ENCODE data around the gene CADPS. TPM values are rescaled to one million over a fixed set of nuclear protein-coding genes. Genes with fewer than 3 reads are reported as not detected.

Gene CADPS
- polyA plus RNA-seq, 3 donors = 1.2 to 3.8 (median 1.9) TPM

DNA sequence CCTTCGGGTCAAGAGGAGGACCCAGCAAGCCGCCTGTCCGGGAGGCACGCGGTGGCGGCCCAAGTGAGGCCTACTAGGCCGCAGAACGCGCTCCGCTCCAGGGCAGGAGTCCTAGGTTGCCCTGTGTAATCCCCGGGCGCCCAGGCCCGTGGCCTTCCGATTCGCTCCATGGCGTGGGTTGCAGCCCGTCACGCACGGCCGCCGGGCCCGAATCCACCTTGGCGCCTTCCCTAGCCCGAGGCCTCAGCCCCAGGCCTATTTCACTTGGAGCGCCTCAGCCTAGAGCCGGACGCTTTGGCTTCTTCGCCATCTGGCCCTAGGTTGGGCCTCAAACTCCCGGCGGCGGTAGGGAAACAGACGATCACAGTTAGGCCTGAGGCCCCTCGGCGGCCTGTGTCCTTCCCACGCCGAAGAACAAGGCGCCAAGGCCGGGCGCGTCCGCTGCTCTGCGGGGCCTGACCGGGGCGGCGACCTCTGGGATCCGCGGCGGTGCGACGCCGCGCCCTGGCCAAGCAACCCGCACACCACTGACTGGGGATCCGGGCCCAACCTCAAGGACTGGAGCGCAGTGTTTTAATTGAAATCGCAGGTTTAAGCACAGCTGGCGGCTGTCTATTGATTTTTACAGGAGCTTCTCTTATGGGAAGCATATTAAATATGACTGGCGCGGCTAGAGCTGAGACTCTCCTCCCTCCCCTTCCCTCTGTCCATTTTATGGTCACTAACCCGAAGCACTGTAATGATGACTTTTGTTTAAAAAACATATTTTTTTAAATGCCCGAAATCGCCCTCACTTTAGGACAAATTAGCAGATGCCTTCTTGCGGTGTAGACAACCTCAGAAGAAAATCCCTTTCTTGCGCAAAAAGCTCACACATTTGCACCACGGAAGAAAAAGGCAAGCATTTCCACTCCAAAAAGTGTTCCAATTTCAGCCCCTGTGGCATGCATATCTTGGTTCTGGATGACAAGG, 498.0 kb downstream of the CADPS start:
- no peak for DNase-seq (ENCODE audit: extremely low read depth in 1 of 11, low read depth in 9 of 11, low spot score in 4 of 11)

DNA sequence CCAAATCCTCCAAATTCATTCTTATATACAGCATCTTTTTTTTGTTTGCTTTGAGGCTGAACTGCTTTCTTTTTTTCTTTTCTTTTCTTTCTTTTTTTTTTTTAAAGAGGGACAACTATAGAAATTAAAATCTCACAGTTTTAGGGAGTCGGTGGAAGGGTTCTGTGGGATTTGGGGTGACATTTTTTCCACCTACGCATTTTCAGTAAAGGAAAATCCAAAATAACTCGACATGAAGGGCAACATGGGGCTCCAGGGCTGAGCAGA, 498.8 kb downstream of the CADPS start:
- no peak for DNase-seq (ENCODE audit: extremely low read depth in 1 of 11, low read depth in 9 of 11, low spot score in 4 of 11)

DNA sequence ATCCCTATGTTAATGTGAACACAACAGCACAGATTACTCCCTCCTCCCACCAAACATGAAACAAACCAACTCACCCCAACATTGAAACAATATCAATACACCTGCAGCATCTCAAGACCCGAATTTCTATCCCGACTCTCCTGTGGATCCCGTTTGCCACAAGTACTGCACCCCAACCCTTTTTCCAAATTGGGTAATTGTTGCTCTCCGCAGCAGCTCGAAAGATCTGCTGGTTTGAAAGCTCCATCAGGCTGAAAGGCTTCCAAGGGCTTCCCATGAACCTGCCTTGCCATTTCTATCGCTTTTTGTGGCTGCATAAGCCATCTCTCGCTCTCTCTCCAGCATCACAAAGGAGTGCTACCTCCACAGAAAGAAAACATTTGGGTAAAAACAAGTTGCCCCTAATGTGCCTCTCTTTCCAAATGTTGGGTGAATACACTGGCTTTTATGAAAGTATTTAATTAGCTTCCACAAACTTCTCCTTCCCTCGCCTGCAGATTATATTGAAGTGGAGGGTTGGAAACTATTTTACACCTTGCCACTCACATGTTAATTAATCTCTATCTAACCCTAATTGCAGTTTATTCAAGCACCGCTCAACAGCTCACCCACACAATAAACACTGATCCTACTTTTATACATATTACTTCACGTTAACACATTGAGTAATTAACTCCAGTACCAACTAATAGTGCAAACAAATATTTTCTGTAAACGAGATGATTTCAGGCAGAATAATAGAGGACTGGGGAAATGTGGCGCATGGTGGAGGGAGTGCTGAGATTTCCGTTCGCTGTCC, 499.4 kb downstream of the CADPS start:
- DNase-seq (ENCODE audit: extremely low read depth in 1 of 11, low read depth in 9 of 11, low spot score in 4 of 11) = no peak

DNA sequence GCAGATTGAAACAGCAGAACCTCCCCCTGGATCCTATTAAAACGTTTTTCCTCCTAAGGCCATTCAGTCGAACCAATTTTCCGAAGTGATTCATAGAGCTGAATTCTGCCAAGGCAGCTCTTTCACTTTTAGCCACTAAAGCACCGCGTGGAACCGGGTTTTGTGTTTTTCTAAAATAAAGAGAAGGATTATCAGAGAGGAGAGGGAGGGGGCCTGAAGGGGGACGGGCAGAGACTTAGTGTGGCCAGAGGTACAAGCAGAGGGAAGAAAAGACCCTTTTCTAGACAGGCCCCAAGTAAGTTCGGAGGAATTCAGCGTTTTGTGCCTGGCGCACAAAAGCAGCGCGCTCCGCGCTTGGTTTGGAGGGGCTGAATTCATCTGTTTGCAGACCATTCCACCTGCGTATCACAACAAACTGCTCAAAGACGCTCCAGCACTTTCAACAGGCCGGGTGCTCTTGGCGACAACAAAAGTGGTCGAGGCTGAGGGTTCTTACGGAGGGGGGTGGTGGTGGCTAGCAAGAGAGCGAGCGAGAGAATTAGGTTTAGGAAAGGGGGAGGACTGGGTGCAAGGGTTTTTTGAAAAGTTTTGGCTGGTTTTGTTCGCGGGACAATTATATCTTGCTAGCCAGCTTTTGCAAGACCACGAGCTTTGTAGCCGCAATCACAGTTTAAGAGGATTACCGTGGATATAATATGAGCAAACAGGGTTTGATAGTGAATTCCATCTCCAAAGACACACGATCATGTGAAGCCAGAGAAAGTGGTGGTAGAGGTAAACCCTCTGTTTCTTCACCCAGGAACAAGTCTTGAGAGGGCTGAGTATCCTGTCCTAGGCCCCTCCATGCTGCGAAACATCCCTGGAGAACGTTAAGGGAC, 500.6 kb downstream of the CADPS start:
- DNase-seq (ENCODE audit: extremely low read depth in 1 of 11, low read depth in 9 of 11, low spot score in 4 of 11) = no peak

DNA sequence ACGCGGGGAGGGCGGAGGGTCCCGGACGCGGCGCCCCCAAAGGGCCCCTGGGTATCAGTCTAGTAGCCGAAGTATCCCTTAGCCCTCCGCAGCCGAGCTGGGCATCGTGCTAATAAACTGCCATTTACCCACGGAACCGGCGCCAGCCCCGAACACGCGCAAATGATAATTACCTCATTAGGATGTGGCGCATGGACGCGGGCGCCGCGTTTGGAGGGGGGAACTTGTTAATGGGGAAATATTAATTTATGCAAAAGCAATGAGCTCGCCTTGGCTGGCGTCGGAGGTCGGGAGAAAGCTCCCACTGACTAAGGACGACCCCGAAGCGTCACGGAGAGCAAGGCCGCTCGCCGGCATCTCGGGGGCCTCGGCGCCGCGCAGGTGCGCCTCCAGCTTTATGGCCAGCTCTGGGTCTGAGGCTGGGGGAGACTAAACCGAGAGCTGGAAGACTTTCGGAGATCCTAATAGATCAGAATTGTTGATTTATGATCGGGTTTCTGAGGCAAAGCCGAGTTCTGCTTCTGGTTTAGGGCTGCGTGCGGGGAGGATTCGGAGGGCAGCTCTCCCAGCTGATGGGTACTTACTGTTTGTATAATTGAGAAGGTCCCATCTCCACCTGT, 501.4 kb downstream of the CADPS start:
- no peak for DNase-seq (ENCODE audit: extremely low read depth in 1 of 11, low read depth in 9 of 11, low spot score in 4 of 11)

DNA sequence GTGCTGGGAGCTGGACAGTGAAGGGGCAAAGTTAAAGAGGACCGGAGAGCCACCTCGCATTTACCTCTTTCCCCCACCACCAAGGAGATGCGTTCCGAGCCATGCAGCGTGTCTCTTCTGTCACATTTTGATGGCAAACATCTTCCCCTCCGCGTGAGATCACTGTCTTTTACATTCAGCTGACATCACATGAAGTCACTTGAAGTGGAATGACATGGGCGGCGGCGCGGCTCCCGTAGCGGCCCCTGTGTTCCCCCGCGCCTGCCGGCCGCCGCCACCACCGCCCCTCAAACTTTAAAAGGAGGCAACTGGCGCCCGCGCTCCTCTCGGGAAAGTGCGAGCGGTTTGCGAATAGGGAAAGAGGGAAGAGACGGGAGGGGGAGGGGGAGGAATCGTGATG, 502.0 kb downstream of the CADPS start, which contains the start of gene FEZF2:
FEZF2 (minus strand) TSS at position 336 of the 400 bp plus-strand sequence. CDS start 682 bp downstream, outside the sequence.
- DNase-seq (ENCODE audit: extremely low read depth in 1 of 11, low read depth in 9 of 11, low spot score in 4 of 11) = no peak

DNA sequence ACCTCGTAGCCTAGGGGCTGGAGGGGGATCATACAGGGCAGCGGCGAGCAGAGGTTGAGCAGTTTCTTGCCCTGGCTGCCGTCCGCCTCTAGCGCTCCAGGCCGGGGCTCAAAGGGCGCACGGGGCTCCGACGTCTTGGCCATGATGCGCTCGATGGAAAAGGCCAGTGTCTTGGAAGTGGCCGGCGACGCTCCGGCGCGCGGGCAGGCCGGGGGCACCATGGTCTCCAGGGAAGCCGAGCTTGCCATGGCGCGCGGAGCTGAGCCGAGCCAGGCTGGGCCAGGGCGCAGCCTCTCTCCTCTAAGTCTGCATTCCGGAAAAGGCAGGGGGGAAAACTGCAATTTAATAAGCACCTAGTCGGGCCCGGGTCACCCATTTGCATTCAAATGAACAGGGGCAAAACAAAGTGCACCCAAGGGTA, 502.6 kb downstream of the CADPS start:
- no peak for DNase-seq (ENCODE audit: extremely low read depth in 1 of 11, low read depth in 9 of 11, low spot score in 4 of 11)

- DNase-seq (ENCODE audit: extremely low read depth in 1 of 11, low read depth in 9 of 11, low spot score in 4 of 11) = no peak
Observed at GRCh38 chr3:62371720-62372591, 503.3 kb downstream of the CADPS start.

- no peak for DNase-seq (ENCODE audit: extremely low read depth in 1 of 11, low read depth in 9 of 11, low spot score in 4 of 11)
Observed at GRCh38 chr3:62370858-62371719, 504.1 kb downstream of the CADPS start.

DNA sequence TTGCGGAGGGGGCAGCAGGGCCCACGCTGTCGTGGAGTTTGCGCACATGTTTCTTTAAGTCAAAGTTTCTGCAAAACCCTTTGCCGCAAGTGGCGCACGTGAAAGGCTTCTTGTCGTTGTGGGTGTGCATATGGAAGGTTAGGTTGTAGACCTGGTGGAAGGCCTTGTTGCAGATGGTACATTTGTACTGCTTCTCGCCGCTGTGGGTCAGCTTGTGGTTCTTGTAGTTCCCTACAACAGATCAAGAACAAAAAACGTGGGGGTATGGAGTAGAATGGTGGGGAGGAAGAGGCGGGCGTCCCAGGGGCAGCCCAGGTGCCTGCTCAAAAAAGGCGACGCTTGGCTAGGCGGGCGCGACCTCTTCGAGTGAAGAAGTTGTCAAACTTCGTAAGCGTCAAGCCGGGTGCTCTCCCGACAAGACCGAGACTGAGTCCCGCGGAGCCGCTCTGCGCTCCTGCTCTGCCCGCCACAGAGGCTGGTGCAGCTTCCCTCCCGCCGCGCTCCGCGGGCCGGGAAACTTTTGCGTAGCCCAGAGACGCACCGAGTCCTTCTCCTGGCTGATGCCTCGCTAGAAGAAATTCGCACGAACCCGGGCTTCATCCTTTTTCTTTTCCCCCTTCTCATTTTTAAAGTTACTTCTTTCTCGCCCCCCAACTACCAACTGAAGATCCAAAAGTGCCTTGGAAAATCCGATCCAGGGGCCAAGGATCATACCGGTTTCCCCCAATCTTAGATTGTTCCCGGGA, 504.9 kb downstream of the CADPS start:
- no peak for DNase-seq (ENCODE audit: extremely low read depth in 1 of 11, low read depth in 9 of 11, low spot score in 4 of 11)

DNA sequence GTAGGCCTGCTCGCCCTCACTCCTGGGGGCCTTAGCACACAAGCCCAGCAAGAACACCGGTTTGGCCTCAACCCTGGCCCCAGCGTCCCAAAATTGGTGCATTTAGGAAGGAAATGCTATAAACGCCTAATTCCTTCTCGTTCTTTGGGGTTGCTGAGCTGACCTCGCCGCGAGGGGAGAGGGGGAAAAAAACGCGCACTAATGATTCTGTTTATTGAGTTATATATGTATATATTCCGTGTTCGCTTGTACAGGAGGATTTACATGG, 505.8 kb downstream of the CADPS start:
- DNase-seq (ENCODE audit: extremely low read depth in 1 of 11, low read depth in 9 of 11, low spot score in 4 of 11) = no peak

DNA sequence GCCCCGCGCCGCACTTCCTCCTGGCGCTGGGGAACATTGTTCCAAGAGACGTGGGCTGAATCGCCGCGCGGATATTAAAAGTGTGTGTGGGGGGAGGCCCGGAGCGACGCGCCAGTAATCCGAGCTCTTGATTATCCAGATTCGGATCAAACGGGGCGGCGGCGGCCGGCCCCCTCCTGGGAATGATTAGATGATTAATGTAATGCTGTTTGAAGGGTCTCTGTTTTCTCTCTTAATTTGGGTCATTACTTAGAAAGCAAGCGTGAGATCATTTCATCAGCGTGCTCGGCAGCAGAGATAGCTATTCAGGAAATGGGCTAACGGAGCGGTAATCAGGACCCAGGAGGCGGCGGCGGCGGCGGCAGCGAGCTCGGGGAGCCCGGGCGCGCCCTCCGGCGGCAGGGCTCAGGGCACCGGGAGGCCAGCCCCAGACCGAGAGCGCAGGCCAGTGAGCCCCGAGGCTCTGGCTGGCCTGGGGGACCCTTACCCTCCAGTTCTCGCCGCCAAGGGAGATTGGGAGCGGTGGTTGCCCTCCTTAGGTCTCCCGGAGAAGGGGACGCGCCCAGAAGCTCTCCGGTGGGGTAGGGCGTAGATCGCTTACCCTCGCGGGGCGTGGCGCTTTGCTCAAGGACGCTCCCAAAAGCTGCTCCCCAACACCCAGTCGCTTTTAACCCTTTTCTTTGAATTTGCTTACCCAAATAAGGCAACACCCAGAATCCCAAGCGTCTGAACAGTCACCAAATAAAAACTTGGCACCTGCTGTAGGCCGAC, 506.3 kb downstream of the CADPS start:
- no peak for DNase-seq (ENCODE audit: extremely low read depth in 1 of 11, low read depth in 9 of 11, low spot score in 4 of 11)

GRCh38 chr3:62368290-62368704, 506.9 kb downstream of the CADPS start:
- DNase-seq (ENCODE audit: extremely low read depth in 1 of 11, low read depth in 9 of 11, low spot score in 4 of 11) = no peak

DNA sequence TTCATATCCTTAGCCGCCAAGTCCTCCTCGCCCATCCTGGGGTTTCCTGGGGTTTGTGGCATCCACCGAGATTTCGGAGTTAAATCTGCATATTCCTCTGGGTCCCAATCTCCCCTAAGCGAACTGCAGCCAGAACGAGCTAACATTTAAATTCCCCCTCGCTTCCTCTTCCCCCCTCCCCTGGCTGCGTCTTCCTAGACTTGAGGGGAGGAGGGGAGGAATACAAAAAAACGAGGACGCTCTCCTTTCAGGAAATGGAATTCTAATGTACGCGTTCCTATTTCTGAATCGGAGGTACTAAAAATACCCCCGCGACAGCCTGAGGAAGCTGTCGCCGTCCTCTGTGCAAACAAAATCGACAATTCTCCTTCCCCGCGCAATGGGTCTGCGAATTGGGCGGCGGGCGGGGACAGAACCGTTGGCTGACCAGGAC, 507.4 kb downstream of the CADPS start:
- DNase-seq (ENCODE audit: extremely low read depth in 1 of 11, low read depth in 9 of 11, low spot score in 4 of 11) = no peak

- no peak for DNase-seq (ENCODE audit: extremely low read depth in 1 of 11, low read depth in 9 of 11, low spot score in 4 of 11)
Observed at GRCh38 chr3:62366126-62366484, 509.1 kb downstream of the CADPS start.

Measured in renal cortex interstitium (tissue), 11 donors.